Umbilical cord (tissue), 2 donors: Measurements from ENCODE around the gene ARHGAP5. TPM values are rescaled to one million over a fixed set of nuclear protein-coding genes. Genes with fewer than 3 reads are reported as not detected.

ENCODE experiments used
- DNase-seq: peaks from one replicate; pipeline ENCODE4 v3.0.0-alpha.2; 2015; ENCODE audit warnings: low spot score
- total RNA-seq: library from RNA; depleted of rRNA; stranded (reverse); fragments of >200 nt; gene quantifications from one replicate; pipeline ENCODE4 v1.2.3, GENCODE V29; 2014; ENCODE audit warnings: low replicate concordance; ENCODE audit not compliant: insufficient read depth

The ARHGAP5 gene
- total RNA-seq, 1 donor from 2014 or later: 273 TPM

DNA sequence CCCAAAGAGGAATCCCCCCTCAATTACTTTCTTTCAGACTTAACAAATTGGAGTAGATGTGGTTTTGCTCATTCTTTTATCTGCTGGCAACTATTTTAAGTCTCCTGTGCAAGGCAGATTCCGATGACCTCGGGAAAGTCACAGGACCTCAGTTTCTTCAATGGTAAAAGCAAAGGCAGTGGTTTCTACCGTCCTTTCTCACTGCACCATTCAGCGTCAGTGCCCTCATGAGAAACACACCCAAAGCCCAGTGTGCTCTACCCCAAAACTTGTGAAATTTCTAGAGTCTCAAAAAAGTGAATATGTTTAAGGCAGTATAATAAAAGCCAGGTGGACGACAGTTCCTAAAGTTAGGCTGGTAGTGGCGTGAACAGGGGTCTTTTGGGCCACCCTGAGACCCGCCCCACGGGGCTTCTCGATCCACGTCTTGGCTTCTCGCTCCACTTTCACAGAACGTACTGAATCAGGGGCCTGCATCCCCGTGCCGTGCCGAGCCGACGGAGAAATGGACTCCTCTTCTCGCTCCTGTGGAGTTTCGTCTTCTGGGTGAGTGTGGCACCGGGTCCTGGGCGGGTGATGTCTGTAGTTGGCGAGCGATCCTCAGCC, 1.3 kb upstream of the ARHGAP5 start:
- peak; percentile 52 for DNase-seq

DNA sequence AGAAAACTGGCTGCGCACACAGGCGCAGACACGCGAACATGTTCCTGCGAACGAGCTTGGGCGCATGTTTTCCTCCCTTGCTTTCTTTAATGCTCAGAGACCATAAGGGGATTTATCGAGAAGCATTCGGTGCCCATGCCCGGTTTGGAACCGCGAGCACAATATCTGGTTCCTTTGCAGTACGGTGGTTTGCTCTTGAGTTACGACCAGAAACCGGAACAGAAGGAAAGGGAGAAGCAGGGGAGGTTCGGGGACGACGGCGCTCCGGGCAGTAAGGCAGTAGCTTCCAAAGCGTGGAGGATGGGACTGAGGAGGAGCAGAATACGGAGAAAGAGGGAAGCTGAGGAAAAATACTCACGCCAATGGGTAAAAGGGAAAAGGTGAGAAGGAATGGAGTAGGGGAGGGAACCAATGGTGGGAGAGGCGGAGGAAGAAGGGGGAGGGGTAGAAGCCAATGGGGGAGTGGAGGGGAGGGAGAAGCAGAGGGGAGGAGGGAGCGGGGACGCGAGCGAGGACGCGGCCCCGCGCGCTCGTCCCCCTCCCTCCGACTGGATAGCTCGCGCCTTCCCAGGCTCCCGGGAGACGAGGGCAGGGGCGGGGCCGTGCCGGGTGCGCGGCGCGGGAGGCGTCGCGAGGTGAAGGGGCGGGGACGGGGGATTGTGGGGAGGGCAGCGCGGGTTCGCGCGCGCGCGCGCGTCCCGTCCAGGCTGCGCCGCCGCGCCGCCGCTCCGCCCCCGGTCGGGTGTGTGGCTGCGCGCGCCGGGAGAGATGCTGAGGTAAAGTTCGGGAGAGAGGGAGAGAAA, 625 bp upstream of the ARHGAP5 start:
- peak; percentile 98 for DNase-seq

DNA sequence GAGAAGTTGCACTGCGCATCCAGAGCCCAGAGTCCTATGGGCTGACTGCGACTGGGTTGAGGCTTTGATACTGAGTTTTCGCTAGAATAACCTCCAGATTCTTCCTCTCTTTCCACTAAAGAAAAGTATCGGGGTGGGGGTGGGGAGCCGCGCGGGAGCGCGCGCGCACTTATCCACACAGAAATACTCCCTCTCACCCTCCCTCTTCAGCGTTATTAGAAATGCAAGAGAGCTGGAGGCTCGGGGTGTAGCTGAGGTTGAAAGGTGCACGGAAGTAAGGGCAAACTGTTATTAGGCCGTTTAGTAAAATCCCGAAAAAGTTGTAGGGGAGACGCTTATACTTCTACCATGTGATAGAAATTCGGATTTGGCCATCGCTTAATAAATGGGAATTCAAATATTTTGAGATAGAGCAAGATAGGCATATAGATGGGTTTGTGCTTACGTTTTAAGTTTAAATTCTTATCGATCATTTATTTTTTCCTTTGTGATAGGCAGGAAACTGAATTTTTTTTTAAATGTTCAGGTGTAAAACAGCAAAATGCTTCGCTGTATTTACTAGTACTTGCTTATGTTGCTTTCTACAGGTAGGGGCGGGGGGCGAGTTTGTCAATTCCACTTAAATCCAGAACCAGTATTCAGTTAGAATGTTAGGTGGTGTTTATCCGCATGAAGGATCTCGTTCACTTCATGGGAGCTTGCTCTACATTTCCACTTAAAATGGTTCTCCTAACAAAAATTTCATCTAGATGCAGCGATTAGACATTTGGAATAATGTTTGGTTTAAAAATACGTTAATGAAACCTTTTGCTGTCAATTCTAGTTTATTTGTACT, 1.1 kb downstream of the ARHGAP5 start:
- peak; percentile 77 for DNase-seq

DNA sequence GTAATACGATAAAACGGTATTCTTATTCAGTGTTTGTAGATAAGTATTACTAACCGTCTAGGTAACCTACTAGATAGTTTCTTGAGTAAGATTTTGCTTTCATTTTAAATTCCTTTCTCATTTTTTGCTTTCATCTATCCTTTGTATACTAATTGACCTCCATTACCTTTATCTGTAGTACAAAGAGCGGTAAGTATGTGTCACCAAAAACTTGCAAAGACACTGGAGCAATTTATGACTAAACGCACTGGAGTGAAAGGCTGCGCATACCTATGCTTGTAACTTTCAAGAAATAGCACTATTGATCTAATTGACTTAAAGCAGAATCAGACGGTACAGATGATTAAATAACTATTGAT, 1.7 kb downstream of the ARHGAP5 start:
- DNase-seq: peak; percentile 42

DNA sequence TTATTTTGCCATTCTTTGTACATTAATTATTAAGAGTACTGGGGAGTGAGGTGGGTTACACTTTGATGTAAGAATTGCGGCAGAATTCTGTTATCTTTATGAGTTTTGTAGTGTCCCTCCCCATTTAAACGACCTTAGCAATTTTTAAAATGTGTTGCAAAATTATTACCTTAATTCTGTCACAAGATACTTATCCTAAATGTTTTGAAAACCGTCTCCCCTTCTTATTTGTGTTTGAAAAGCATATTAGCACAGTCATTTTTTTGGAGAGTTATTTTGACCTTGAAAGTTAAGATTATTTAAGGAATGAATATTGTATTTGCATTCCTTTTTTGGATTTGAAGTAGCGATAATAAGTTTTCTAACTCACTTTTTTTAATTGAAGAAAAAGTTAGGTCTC, 2.2 kb downstream of the ARHGAP5 start:
- DNase-seq: no peak

DNA sequence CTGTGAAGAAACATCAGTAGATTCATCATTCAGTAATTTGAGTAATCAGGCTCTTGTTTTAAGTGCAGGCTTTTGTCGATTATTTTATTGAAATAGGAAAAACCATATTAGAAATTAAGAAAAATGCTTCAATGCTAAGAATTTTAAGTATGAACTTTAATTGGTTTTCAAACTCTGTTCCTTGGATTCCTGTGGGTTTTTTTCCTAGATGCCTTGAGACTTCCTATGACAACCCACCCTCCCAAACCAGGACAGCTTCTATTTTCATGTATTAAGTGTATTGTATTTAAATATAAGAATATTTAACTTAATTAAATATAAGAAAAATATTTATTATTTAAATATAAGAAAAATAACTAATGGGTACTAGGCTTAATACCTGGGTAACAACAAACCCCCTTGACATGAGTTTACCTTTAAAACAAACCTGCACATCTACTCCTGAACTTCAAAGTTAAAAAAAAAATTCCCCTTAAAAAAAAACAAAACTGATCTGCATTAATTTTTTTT, 3.0 kb downstream of the ARHGAP5 start:
- DNase-seq: no peak

DNA sequence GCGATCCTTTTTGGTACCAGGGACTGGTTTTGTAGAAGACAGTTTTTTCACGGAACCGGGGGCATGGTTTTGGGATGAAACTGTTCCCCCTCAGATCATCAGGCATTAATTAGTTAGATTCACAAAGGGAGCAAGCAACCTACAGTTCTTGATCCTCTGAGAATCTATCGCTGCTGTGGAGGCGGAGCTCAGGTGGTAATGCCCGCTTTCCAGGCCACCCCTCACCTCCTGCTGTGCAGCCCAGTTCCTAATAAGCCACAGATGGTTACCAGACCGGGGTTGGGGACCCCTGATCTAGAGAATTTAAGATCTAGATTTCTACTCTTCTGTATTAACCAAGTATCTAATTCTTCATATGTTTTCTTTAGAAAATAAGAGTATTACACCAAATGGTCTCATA, 4.8 kb downstream of the ARHGAP5 start:
- DNase-seq: no peak

DNA sequence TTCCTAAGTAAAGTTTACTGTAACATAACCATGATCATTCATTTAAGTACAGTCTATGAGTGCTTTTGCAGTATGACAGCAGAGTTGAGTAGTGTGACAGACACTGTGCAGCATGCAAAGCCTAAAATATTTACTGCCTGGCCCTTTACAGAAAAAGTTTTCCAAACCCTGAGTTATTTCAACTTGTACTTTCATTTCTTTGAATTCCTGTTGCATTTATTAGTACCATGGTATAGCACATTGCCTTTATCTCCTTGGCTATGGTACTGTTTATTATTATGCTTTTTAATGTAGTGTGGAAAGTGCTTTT, 6.2 kb downstream of the ARHGAP5 start:
- DNase-seq: no peak

DNA sequence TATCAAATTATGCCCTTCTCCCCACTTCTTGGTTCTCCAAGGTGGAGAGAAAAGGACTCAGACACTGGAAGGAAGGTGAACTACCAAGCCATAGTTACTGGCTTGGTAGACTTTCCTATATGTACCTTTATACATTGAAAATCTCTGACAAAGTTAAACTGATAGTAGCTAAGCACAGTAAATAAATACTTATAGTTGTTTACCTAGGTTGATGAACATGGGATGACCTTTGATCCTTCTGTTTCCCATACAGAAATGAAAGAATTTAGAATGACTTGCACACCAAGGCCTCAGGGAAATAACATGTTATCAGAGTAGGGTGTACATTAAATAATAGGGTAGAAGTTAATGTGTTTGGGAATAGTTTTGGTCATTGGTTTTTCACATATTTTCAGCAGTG, 6.7 kb downstream of the ARHGAP5 start:
- no peak for DNase-seq

DNA sequence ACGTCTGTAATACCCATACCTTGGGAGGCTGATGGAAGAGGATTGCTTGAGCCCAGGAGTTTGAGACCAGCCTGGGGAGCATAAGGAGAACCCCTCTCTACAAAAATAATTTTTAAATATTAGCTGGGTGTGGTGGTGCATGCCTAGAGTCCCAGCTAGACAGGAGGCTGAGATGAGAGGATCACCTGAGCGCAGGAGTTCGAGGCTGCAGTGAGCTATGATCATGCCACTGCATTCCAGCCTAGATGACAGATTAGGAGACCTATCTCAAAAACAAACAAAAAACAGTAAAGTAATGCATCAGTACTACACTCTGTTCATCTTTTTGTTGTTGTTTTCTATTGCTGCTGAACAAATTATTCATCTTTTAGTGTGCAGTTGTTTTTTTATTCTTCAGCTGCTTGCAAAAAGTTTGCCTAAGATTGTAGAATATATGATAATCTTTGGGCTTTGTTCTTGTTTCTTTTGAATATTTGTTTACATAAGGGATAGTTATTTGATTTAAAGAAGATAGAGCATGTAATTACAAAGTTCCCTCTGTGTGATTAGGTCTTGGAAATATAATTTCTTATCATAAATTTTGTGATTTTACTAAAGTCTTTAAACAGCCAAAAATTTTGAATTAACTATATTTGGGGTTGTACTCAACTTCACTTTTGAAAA, 8.2 kb downstream of the ARHGAP5 start:
- no peak for DNase-seq

DNA sequence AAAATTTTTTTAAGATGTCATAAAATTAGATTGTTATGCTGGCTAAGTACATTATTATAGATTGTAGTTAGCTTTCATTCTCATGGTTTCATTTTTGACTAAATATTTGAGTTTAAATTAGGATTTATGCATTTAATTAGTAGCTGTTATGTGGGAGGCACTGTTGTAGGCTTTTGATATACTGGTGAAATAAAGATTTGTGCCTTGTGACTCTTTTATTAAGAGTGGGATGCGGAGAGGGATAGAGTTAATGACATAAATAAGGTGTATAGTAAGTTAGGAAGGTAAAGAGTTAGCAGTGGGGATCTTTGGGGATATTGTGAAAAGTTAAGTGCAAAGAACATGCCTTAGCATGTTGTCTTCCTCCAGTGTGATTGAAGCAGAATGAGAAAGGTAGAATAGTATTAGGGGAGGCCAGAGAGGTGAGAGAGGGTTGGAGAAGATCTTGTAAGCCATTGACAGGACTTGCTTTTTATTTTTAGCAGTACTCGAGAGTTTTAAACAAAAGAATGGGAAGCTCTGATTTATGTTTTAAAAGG, 8.8 kb downstream of the ARHGAP5 start:
- no peak for DNase-seq

DNA sequence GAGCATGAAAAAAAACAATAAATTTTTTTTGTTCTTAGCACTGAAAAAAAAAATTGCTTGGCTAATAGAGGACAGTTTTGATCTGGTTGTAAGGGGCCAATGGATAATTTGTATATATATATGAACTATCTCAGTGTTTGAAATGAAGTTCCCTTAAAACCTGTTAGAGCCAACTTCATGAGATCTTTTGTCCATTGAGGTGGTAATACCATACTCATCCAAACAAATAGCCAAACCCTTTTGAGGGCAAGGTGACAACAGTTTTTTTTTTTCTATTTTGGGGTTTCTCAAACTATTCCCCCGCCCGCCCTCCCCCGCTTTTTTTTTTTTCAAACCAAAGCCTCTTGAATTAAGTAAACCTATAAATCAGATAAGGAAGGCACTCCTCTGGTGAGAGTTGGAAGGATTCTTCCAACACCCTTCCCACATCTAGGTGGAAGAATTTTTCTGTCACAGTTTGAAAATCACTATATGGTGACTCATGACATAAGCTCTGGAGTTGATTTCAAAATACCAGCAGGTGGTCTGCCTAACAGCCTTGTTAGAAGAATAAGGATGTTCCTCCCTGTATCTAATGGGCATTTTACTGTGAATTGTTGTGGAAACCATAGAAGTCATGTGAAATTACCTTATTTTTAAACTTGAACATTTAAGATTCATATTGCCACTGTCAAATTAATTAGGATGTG, 10.2 kb downstream of the ARHGAP5 start:
- DNase-seq: no peak

DNA sequence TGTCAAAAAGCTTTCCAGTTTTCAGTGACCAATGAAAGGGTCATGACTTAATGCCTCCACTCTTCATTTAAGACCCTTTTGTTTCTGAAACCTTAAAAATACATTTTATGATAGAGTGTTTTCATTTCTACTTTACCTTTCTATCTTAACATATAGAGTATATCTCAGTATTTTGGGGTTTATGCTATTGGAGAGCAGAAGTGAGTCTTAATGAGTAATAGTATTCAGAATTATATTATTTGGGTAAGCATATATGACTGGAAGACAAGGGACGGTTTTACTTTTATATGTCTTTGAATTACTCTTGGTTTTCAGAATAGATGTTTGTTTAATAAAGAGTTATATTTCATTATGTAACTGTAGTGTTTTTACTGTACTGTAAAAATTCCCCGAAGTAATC, 10.8 kb downstream of the ARHGAP5 start:
- no peak for DNase-seq

DNA sequence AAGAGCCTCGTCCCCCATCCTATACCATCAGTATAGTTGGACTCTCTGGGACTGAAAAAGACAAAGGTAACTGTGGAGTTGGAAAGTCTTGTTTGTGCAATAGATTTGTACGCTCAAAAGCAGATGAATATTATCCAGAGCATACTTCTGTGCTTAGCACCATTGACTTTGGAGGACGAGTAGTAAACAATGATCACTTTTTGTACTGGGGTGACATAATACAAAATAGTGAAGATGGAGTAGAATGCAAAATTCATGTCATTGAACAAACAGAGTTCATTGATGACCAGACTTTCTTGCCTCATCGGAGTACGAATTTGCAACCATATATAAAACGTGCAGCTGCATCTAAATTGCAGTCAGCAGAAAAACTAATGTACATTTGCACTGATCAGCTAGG, 13.6 kb downstream of the ARHGAP5 start:
- no peak for DNase-seq

DNA sequence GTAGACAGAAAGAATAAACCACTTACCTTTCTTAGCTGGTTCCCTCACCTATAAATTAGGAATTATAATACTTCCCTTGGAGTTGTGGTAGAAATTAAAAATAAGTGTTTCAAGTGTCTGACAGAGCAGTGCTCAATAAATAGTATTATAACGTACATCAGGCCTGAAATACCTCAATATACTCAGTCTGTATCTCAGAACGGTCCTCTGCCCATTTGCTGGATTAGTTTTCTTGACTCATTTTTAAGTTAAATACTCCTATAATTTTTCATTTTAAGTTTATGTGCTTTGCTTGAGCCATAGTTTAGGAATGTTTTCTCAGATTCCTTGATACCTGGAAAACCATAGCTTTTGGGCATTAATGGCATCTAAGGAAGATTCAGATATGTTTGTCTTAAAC, 22.4 kb downstream of the ARHGAP5 start:
- no peak for DNase-seq

DNA sequence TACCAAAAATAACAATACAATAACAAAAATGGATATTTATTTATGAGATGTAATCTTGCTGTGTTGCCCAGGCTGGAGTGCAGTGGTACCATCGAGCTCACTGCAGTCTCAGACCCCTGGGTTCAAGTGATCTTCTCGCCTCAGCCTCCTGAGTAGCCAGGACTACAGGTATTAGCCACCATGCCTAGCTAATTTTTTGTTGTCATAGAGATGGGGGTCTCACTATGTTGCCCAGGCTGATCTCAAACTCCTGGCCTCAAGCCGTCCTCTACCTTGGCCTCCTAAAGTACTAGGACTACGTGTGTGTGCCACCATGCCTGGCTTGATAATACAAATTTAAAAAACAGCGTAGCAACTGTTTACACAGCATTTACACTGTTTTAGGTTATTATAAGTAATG, 23.1 kb downstream of the ARHGAP5 start:
- no peak for DNase-seq

DNA sequence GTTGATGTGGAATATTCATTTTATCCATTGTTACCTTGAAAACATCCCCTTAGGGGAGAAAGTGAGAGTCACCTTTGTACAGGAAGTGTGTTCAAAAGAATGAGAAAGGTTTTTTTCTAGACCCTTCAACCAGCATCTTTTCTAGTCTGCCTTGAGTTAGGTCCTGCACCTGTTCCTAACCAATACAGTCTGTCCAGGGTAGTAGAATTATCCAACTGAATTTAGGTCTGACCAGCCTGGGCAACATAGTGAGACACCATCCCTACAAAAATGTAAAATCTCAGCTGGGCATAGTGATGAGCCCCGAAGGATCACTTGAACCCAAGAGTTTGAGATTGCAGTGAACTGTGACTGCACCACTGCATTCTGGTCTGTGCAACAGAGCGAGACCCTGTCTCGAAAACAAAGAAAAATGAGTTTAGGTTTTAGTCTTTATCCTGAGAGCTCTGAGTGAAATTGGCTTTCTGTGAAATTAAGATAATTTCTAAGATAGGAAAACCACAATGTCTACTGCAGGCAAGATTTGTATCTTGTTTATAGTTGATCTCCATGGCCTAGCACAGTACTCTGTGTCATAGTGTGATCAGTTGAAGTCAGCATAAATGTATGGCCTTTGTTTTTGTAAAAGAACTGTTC, 25.2 kb downstream of the ARHGAP5 start:
- DNase-seq: no peak

DNA sequence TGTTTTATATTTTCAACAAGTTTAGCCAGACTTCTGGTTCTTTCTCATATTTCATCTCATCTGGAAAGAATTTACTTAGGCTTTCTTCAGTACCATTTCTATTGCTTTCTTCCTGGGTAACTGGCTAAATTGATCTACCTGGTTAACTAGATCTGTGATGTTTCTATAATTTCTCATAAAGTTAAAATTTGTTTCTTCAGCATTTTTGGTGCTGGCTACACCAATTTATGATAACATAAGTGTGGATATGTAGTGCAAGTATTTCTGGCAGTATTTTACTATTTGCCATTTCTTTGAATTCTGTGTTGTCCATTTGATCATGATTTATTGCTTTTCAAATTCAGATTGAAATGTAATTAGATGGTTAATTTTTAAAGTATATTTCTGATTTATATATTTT, 25.9 kb downstream of the ARHGAP5 start:
- no peak for DNase-seq

DNA sequence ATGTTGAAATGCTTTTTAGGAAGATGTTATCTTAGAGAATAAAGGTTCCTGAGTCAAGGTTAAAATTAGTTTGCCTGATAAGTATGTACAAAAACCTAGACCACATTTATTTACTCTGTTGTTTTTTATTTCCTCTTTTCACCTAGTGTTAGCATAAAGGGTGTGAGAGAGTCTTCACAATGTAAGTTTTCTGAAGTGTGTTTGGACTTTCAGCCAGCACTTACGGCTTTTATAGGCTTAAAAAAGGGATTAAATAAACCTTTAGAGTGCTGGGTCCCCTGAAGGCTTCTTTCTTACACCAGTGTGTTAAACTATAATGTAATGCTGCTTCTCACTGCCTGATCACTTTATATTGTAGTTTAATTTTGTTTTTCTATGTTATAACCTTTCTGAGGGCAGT, 27.2 kb downstream of the ARHGAP5 start:
- no peak for DNase-seq

DNA sequence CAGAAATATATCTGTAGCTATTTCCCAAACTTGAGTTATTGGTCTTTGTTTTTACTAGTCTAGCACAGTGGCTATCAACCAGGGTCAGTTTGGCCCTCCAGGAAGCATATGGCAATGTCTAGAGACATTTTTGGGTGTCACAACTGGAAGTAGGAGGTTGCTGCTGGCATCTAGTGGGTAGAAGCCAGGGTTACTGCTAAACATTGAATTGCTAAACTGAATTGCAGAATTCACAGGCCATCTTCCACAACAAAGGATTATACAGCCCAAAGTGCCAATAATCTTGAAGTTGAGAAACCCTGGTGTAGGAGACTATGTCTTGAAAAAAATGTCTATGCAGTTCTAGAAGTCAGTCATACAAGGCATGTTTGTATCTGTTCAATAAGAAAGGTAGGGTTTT, 27.7 kb downstream of the ARHGAP5 start:
- DNase-seq: no peak
